Small intestine (tissue), 7 donors: ENCODE results near the gene DSN1. TPM values are rescaled to one million over a fixed set of nuclear protein-coding genes. Genes with fewer than 3 reads are reported as not detected.

ENCODE experiments used
- DNase-seq, 2 donors: peaks; one replicate each; pipeline versions ENCODE4 v3.0.0 to v3.0.0-alpha.2; 2013
- FAIRE-seq: peaks from 2 replicates; lab custom pipeline; 2012; peaks lifted over from hg19 to GRCh38; lab: Jason Lieb, UNC
- H3K27ac ChIP-seq, 3 donors: one replicate each; pipeline ENCODE4 v1.5.1; 2013; ENCODE audit warnings: low read length in 2 of 3, mild to moderate bottlenecking in 2 of 3, control low read depth in 1 of 3, inconsistent platforms in 1 of 3, low read depth in 1 of 3, moderate library complexity in 1 of 3
- H3K27me3 ChIP-seq, 3 donors: one replicate each; pipeline ENCODE4 v1.6.1; 2013; ENCODE audit warnings: low read length in 3 of 3, inconsistent platforms in 1 of 3; ENCODE audit not compliant: control insufficient read depth in 3 of 3, insufficient read depth in 3 of 3
- H3K36me3 ChIP-seq, 3 donors: one replicate each; pipeline ENCODE4 v1.6.1; 2013; ENCODE audit warnings: low read length in 3 of 3, inconsistent platforms in 1 of 3, low read depth in 1 of 3, mild to moderate bottlenecking in 1 of 3, moderate library complexity in 1 of 3; ENCODE audit not compliant: control insufficient read depth in 3 of 3, insufficient read depth in 2 of 3
- H3K4me1 ChIP-seq, 3 donors: one replicate each; pipeline ENCODE4 v1.6.1; 2013; ENCODE audit warnings: low read length in 2 of 3, inconsistent platforms in 1 of 3, low read depth in 1 of 3, mild to moderate bottlenecking in 1 of 3, moderate library complexity in 1 of 3; ENCODE audit not compliant: control insufficient read depth in 3 of 3, insufficient read depth in 2 of 3
- H3K4me3 ChIP-seq, 3 donors: one replicate each; pipeline ENCODE4 v1.5.1; 2013; ENCODE audit warnings: low read length in 3 of 3, control low read depth in 1 of 3, inconsistent platforms in 1 of 3, low read depth in 1 of 3, mild to moderate bottlenecking in 1 of 3, moderate library complexity in 1 of 3
- H3K9me3 ChIP-seq, 2 donors: one replicate each; pipeline ENCODE4 v1.6.1; 2013; ENCODE audit warnings: low read depth in 1 of 2, low read length in 1 of 2; ENCODE audit not compliant: control insufficient read depth in 2 of 2, insufficient read depth in 1 of 2
- WGBS, 3 donors: extraction: QIAGEN DNeasy Blood & Tissue Kit; methylation state at CpG; one replicate each; pipeline ENCODE4 v1.1.7; 2013; 5-methylcytosine and 5-hydroxymethylcytosine counted together
- polyA plus RNA-seq, 4 donors: library from polyadenylated mRNA; stranded (reverse) in 3 of 4; unstranded in 1 of 4; fragments of 200-250 nt in 3 of 4; fragments of 120-200 nt in 1 of 4; gene quantifications; one replicate each; pipeline versions ENCODE4 v1.2.1 to v1.2.3, GENCODE V29; 2013
- donor health status: healthy with polysubstance abuse.
- donor health status: control.
- donor health status: control.
- donor health status: Bipolar disorder and iron deficiency.
- donor health status: healthy.

Gene DSN1
- polyA plus RNA-seq, 4 donors = 8.9 to 15.7 (median 11.6) TPM

DNA sequence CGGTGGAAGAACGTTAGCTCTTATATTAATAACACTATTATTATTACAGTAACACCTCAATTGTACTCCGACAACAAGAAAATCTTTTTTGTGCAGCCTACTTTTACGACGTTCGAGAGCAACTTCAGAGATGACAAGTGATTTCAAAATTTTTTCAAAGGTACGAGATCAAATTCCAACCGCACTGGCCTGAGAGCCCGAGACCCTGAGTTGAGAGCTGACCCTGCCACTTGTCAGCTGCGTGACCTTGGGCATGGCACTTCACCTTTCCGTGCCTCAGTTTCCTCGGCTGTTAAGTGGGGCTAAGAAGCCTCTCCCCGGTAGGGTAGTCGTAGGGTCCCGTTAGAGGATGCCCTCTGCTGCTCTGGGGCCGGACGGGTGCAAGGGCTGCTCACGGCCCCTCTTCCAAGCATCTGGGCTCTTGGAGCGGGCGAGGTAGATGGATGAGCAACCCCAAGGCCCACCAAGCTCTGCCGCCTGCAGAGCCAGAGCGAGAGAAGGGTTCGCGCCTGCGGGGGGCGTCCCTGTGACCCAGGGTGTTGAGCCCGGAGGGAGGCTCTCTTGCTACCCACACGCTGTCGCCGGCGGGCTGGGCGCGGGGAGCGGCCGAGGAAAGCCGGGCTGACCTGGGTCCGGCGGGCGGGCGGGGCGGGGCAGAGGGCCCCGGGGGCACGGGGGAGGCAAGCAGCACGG, 28.2 kb downstream of the DSN1 start:
- H3K4me3 ChIP-seq = peak overlapping the region; percentile 80 to 92 (median 91)
- H3K27me3 ChIP-seq = no peaks in the 10 kb centered on the region
- whole genome bisulfite sequencing, 3 donors = 2 to 7% (median 4%) methylated on average over 32 to 44 of the region's 44 CpGs
- peaks cover 0 to 12% (median 0%) of the 10 kb centered on the region in 3 donors for H3K4me1 ChIP-seq
- FAIRE-seq (no peak), DNase-seq (peak; percentile 27 to 37)
- no peak overlapping the region for H3K27ac ChIP-seq
- H3K9me3 ChIP-seq = no peaks in the 10 kb centered on the region
- H3K36me3 ChIP-seq = no peaks in the 10 kb centered on the region

DNA sequence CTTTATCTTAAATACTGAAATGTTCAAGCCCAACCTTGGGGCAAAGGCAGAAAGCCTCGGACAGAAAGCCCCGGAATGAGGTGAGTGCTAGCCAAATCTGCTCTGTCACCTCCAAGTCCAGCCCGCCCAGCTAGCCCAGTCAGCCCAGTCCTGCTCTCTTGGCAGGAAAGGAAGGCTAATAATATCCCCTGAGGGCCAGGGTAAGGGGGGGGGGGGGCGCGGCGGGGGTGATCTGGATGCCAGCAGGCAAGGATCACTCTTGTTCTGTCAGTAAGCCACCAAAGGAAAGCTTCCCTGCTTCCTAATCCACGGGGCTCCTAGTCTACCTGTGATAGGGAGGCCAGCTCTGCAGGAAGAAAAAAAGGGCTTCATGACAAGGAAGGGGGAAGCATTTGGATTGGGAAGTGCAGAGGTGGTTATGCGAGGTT, 28.8 kb downstream of the DSN1 start:
- DNase-seq (peak in 1 of 2 donors; percentile 25), FAIRE-seq (no peak)
- Histone ChIP-seq H3K4me1 (peaks cover 0 to 12% (median 0%) of the 10 kb centered on the region in 3 donors), H3K36me3 (no peaks in the 10 kb centered on the region), H3K4me3 (peak overlapping the region in 2 of 3 donors; percentile 80 to 91), H3K9me3 (no peaks in the 10 kb centered on the region), H3K27me3 (no peaks in the 10 kb centered on the region), H3K27ac (no peak overlapping the region)
- 16 to 28% (median 26%) methylated on average over 8 of the region's 8 CpGs for WGBS, 3 donors

DNA sequence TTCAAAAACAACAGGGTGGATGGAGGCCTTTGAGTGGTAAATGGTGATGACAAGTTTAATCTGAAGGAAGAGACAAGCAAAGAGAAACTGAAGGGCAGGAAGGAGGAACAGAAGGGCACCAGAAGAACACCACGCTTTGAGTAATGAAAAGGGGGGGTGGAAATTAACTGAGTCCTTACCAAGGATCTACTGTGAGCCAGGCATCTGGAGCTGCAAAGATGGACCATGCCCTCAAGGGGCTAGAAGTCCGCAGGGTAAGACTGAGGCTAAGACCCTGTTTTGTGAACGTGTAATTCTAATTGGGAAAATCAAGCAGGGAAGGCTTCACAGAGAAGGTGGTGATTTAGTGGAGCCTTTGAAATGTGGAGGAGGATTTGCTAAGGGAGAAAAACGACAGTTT, 29.3 kb downstream of the DSN1 start:
- Histone ChIP-seq H3K27me3 (no peaks in the 10 kb centered on the region), H3K9me3 (no peaks in the 10 kb centered on the region), H3K4me1 (peaks cover 0 to 12% (median 0%) of the 10 kb centered on the region in 3 donors), H3K4me3 (no peak overlapping the region), H3K36me3 (no peaks in the 10 kb centered on the region), H3K27ac (no peak overlapping the region)
- DNase-seq (no peak), FAIRE-seq (no peak)
- 74 to 81% (median 76%) methylated on average over 4 of the region's 4 CpGs for WGBS, 3 donors

DNA sequence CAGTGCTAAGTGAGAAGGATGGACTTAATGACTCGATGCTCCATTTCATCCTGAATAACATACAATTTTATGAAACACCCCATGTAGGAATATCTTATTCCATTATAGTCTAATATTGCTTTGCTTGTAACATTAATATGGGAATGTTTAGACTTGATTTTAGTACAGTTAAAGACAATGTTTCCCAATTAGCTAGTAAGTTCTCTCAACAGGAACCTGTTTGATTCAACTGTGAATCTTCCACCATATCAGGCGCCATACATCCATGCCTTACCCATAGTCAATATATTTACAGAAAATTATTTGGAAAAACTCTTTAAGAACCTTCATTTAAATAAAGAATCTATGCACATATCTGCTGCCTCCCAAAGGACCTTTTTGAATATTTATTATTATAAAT, 31.0 kb downstream of the DSN1 start:
- WGBS, 3 donors = 93 to 97% (median 93%) methylated on average over 2 of the region's 2 CpGs

DNA sequence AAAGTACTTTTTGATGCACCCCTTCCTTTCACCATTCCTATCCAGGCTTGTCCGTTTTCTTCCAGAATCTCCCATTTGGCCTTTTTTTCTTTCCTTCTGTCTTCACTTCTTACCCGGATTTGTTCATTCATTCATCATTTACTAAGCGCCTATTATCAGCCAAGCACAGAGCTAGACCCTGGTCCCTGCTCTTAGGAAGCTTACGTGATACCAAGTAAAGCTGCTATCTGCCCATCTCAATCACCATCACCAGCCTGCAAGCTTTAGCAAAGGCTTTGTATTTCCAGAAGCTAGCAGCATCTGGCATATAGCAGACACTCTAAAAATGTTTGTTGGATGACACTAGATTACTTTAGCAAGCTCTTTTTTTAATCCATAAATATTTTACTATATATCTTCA, 32.5 kb downstream of the DSN1 start:
- peaks cover 0 to 9% (median 0%) of the 10 kb centered on the region in 3 donors for H3K4me1 ChIP-seq
- H3K27me3 ChIP-seq = no peaks in the 10 kb centered on the region
- no peaks in the 10 kb centered on the region for H3K9me3 ChIP-seq
- no peak for FAIRE-seq
- DNase-seq = no peak
- no peaks in the 10 kb centered on the region for H3K36me3 ChIP-seq
- H3K27ac ChIP-seq = no peak overlapping the region
- 82 to 85% (median 85%) methylated on average over 4 of the region's 4 CpGs for WGBS, 3 donors
- H3K4me3 ChIP-seq = no peak overlapping the region

More for the DNA sequence above, 31.0 kb downstream of the DSN1 start:
- Histone ChIP-seq H3K36me3 (no peaks in the 10 kb centered on the region), H3K27ac (no peak overlapping the region), H3K27me3 (no peaks in the 10 kb centered on the region), H3K4me3 (no peak overlapping the region), H3K9me3 (no peaks in the 10 kb centered on the region), H3K4me1 (peaks cover 0 to 12% (median 0%) of the 10 kb centered on the region in 3 donors)
- no peak for FAIRE-seq
- no peak for DNase-seq

DNA sequence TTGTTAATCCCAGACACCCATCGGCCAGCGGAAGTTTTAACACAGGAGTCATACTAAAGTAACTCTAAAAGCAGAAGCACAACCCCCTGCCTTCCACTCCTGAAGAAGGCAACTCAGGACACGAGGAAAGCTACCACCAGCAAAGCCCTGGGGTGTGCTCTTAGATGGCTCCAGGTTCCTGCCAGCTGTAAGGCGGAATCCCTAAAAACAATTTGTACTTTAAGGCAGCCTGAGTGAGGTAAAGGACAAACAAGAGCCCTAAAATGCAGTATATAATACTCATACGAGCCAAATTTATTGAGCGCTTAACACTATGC, 36.4 kb downstream of the DSN1 start:
- Histone ChIP-seq H3K9me3 (no peaks in the 10 kb centered on the region), H3K4me3 (no peak overlapping the region), H3K36me3 (no peaks in the 10 kb centered on the region), H3K4me1 (no peaks in the 10 kb centered on the region), H3K27me3 (no peaks in the 10 kb centered on the region), H3K27ac (no peak overlapping the region)
- 91 to 93% (median 92%) methylated on average over 6 of the region's 6 CpGs for WGBS, 3 donors
- DNase-seq (no peak), FAIRE-seq (no peak)

DNA sequence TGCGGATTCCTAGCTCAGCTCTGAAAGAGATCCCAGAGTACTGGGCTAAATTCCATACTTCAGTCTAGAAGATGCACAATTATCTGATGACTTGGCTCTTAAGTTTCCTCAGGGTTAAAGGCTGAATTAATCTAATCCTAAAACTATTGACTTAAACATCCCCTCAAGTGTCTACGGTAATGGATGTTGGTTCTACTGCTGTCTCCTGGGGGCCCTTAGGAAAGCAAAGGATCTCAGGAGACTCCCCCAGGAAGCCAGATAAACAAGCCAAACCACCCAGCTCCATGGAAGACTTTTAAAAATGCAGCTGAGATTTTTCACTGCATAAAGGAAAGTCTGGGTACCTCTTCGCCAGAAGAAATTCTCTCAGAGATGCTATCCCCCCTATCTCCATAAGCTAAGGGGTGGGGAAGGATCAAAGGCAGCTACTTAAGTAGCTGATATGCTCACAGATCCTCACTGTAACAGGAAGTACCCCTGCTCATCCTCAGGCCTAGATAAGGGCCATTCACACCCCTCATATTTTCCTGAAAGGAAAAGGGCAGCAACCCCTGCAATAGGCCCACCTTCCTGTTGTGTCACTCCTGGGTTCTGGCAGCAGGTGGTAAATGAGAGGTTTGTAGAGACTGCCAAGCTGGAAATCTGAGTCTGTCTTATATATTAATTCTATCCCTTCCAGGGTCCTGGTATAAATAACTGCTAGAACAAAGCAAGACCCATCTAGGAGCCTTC, 36.9 kb downstream of the DSN1 start:
- no peak overlapping the region for H3K4me3 ChIP-seq
- no peak for FAIRE-seq
- no peak overlapping the region for H3K27ac ChIP-seq

DNA sequence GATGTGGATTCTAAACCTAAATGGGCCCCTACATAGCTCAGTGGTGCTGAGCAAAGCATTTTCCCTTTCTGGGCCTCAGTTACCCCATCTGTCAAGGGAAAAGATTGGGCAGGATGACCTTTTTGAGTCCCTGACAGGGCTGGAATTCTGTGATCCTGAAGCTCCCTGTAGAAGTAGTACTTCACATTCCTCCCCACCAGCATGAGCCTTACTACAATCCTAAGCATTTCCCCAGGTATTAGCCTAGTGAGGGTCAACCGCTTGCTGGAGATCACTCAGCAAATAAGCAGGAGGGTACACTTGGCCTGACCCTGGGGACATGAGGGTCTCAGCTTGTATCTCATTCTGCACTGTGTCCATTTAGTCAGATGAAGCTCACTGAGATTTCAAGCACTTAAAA, 41.1 kb downstream of the DSN1 start:
- H3K36me3 ChIP-seq = no peaks in the 10 kb centered on the region
- WGBS, 3 donors = 95 to 100% (median 96%) methylated on average over 1 of the region's 1 CpG
- no peak for DNase-seq
- H3K27me3 ChIP-seq = no peaks in the 10 kb centered on the region
- no peak overlapping the region for H3K27ac ChIP-seq
- no peak overlapping the region for H3K4me3 ChIP-seq
- H3K4me1 ChIP-seq = no peaks in the 10 kb centered on the region
- no peaks in the 10 kb centered on the region for H3K9me3 ChIP-seq
- FAIRE-seq = no peak

More for the DNA sequence above, 36.9 kb downstream of the DSN1 start:
- Histone ChIP-seq H3K27me3 (no peaks in the 10 kb centered on the region), H3K36me3 (no peaks in the 10 kb centered on the region), H3K4me1 (no peaks in the 10 kb centered on the region), H3K9me3 (no peaks in the 10 kb centered on the region)
- DNase-seq = no peak
- 91% methylated on average over 3 of the region's 3 CpGs for WGBS, 3 donors
